NCI-H1048 (cell line): ENCODE measurements around the gene SMPD3.
"Not testable (repeated sequence)": the region's sequence is repeated elsewhere in the genome, so short reads cannot be mapped to it uniquely, and the experiment has no call there.

Experiments used
- DNase-seq: peaks from one replicate; lab custom pipeline; 2025; lab: John Stamatoyannopoulos, UW

The SMPD3 gene

DNA sequence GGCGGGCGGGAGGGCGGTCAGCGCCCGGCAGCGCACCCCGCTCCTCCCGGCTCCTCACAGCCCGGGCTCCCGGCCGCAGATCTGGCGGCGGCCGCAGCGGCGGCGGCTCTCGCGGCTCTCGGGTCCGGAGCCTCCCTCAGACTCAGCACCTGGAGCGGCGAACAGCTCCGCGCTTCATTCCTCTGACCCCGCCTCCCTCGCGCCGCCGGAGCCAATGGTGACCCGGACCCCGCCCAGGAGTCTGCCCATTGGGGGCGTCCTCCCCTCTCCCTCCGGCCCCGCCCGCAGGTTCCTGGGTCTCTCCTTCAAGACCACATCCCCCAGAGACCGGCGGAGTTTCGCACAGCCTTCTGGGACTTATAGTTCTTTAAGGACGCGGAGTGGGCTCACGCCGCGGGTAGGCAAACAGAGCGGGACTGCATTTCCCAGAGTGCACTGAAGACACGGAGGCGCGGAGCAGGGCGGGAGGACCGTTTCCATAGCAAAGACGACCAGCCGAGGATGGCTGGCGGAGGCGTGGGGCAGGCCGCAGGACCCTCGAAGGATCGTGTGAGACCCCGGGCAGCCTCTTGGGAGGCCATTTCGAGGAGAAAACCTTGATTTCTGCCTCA is at the start of gene SMPD3:
SMPD3 (minus strand) TSS at position 149 of the 611 bp plus-strand sequence. CDS start 76,327 bp downstream, outside the sequence.
- DNase-seq, result peak; percentile 76

DNA sequence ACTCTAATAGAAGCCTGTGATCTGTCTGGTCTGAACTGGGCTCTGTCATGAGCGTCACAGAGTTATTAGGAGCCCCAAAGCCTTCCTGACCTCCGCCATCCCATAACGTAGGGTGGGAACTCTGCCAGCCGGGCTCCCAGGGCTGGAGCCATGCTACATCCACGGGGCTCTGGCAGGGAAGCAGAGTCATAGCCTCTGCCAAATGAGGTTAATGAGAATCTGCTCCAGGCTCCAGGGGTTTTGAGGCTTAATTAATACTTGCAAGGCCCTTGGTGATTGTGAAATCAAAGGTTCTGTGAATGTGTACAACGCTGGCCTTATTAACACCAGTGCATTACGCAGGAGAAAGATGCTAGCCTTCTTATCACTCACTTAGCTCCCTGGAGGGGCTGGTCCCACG is 48.4 kb upstream of the SMPD3 start:
- no peak for DNase-seq

DNA sequence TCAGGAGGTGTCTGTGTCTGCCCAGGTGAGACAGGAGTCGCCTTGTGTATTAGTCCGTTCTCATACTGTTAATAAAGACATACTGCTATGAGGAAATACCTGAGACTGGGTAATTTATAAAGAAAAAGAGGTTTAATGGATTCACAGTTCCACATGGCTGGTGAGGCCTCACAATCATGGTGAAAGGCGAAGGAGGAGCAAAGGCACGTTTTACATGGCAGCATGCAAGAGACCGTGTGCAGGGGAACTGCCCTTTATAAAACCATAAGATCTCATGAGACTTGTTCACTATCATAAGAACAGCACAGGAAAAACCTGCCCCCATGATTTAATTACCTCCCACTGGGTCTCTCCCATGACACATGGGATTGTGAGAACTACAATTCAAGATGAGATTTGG is 46.0 kb upstream of the SMPD3 start:
- not testable (repeated sequence) for DNase-seq

DNA sequence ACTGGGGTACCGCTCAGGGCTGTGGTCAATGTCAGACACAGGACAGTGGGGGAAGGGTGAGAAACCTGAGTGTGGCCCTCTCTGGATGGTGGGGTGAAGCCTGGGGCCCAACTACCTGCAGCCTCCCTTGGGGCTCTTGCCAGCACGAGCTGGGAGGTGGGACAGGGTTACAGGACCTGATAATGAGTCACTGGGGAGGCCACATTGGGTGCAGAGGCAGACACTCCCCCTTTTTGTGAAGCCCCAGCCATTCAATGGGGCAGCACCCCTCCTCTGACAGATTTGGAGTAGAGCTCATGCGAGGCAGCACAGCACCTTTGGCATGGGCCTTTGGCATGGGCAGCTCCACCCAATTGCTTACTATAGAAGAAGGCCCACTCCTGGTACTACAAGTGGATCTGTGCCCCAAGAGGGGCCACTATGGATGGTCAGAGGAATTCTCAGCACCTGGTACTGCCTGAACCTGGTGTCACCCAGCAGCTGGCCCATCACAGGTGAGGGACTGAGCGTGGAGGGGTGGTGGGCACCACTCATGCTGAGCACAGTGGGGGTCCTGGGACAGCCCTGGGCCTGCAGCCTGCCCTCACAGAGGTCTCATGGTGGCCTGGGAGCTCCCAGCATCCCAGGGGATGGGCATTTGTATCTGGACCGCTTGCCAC is 45.2 kb upstream of the SMPD3 start:
- DNase-seq, result no peak

DNA sequence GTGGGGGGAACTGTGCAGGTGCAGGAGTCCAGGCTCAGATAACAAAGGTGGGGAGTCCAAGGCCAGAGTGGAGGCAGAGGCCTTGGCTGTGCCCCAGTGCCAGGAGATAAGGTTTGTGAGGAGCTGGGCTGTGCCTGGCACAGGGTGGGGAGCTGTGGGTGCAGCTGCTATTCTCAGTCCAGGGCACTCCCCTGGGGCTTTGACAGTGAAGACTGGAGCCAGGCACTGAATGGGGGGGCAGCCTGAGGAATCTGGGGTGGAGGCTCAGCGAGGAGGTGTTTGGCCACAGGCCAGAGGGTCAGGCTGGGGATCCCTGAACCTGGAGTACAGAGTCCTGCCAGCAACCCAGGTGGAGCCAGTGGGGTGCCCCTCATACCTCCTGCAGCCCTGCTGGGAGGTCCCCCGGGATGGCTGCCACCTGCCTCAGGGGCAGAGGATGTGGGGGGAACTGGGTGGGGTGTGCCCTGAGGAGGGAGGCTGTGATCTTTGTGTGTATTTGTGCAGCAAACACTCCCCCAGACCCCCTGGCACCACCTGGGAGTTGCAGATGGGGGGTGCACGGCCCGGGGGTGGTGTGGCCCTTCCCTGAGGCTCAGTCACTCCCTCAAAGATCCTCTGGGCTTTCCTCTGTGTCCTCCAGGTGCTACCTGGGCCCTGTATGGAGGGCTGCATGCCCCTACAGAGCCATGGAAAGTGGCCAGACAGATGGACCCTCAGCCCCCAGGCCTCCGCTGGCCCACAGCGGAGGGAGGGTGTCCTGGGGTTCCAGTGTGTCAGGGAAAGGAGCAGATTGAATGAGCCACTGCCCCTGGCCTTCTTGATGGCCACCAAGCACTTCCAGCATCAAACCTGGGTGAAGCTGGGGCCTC is 44.5 kb upstream of the SMPD3 start:
- DNase-seq, result no peak

DNA sequence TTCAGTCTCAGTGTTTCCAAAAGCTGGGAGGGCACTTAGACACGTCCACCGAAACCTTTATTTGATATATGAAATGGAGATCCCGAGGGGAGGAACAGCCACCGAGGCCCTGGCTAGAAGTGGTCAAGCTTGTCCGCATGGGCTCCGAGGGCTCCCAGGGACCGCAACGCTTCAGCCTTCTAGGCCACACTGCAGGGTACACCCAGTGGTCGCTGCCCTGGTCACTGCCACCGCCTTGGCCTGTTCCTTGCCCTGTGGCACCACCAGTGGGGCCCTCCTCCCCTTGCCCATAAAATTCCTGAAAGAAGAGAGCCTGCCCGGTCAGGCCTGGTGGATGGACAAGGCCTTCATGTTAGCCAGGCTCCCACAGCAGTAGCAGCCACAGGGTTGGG is 43.8 kb upstream of the SMPD3 start:
- no peak for DNase-seq

DNA sequence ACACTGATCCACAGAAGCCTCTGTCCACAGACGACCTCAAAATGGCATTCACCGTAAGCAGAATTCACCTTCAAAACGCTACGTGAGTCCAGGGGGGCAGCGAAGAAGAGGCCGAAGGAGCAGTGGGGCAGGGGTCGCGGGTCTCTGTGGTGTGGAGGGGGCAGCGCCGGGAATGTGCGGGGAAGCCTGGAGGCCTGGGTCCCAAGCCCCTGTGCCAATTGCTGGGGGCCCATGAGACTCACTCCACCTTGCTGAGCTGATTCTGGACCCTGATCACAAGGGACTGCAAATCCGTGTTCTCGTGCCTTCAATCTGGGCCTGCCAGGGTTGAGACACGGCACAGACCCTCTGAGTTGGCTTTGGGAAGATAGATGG is 43.3 kb upstream of the SMPD3 start:
- DNase-seq, result no peak

DNA sequence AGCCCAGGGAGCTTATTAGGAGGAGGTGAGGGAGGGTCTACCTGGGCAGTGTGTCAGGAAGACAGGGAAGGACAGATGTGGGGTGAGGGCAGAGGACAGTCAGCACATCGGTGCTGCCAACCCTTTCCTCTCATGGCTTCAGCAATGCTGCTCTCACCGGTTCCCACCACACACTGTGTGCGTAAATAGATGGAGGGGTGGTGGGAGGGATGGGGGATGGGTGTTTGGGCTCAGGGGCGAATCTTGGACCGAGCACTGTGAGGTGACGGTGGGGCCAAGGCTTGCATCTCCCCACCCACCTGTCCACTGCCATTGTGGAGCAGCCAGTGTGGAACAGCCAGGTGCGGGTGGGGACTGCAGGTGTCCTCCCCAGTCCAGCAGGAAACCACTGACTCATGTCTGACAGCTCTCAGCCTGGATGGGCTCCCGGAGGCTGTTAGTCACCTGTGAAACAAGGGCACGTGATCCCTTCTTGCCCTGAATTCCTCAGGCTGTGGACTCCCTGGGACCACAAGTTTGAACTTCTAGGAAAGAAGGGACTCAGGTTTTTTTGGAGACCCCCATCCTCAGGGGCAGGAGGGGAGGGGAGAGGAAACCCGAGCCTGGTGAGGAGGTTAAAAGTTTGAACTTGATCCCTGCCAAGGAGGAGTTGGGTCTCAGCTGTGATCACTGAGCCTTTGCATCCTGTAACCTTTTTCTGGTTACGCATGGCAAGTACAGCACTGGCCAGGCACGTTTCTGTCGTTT is 42.7 kb upstream of the SMPD3 start:
- no peak for DNase-seq

DNA sequence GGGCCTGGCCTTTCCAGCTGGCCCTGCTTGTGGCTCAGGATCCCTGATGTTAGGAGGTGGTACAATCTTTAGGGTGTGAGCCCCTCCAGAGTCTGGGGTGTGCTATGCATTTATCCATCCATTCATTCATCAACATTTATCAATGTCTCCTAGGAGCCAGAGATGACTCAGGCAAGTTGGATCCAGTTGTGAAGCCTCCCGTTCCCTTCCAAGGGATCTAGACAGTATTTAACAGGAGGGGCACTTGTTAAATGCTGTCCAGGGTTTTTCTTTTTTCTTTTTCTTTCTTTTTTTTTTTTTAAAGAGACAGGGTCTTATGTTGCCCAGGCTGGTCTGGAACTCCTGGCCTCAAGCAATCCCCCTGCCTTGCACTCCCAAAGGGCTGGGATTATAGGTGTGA is 42.0 kb upstream of the SMPD3 start:
- no peak for DNase-seq

DNA sequence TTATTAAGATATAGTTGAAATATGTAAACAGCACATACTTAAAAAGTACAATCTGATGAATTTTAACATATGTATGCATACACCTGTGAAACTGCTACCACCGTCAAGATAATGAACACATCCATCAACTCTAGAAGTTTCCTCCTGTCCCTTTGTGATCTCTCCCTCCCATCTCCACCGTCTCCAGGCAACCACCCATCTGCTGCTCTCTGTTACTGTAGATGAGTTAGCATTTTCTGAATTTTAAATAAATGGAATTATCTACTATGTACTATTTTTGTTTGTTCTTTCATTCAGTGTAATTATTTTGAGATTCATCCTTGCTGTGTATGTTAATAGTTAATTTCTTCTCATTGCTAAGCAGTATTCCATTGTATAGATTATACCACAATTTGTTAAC is 40.2 kb upstream of the SMPD3 start:
- no peak for DNase-seq

DNA sequence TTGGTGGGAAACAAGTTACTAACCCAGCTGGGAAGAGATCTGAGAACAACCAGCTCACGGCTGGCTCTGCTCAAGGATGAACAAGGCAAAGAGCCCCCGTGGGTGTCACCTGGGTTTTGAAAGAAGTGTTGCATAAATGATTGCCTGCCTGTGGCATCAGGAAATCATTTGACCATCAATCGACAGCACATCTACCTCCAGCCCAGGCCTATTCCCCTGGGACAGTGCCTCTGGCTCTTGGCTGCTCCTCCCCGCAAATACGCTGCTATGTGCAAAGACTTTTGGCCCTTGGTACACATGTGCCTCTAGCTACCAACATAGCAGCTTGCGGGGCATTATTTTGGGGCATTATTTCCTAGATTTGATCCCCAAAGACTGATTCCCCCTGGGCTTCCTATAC is 39.4 kb upstream of the SMPD3 start:
- no peak for DNase-seq

DNA sequence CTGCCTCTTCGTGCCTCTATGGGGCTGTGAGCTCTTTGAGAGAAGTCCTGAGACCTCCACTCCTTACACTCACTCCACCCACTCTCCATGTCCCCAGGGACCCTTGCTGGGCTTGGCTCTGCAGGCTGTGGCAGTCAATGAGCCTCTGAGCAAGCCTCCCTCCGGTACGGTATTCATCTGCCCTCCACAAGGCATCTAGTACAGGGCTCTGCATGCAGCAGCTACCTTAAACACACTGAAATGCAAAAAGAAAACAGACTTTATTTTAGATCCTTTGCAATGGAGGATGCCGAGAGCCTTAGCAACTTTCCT is 38.9 kb upstream of the SMPD3 start:
- DNase-seq, result no peak

DNA sequence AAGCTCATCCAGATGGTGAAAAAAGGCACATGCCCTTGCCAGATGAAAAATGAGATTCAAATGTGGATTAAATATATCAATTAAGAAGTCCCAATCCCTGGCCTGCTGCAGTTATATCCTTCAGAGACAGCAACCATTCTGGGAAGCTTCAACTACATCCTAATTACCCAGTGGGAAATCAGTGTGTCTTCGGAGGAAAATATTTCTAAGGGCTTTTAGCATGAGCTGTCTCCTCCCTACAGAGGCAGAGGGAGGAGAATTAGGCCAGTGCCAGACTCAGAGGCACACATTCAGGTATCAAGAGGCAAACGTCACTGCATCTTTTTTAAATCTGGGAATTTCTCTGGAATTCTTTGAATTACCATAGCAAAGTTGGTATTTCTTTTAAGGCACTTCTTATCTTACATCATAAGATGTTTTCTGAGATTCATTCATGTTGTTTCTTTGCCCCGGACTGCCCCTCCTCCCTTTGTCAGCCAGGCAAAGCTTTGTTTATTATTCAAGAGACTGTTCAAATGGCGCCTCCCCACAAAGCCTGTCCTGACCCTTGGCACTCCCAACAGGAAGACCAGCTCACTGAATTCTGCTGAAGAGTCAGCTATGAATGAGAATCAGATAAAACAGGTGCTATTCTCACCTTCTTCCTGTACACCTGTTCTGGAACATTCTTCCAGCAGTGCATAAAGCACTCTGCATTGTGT is 38.3 kb upstream of the SMPD3 start:
- no peak for DNase-seq

DNA sequence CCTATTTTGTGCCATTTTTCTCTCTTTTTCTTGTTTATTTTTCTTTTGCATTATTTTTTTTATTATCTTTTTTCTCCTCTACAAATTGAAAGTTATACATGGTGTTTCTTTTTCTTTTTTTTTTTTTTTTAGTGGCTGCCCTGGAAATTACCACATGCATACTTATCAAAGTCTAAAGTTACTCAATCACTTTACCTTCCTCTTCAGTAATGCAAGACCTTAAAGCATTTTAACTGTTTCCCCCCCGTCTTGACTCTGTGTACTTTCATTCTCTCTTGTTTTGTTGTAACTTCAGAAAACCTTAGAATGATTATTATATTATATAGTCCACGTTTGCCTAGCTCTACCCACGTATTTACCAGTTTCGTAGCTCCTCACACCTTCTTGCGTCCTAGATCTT is 33.3 kb upstream of the SMPD3 start:
- DNase-seq, result no peak

DNA sequence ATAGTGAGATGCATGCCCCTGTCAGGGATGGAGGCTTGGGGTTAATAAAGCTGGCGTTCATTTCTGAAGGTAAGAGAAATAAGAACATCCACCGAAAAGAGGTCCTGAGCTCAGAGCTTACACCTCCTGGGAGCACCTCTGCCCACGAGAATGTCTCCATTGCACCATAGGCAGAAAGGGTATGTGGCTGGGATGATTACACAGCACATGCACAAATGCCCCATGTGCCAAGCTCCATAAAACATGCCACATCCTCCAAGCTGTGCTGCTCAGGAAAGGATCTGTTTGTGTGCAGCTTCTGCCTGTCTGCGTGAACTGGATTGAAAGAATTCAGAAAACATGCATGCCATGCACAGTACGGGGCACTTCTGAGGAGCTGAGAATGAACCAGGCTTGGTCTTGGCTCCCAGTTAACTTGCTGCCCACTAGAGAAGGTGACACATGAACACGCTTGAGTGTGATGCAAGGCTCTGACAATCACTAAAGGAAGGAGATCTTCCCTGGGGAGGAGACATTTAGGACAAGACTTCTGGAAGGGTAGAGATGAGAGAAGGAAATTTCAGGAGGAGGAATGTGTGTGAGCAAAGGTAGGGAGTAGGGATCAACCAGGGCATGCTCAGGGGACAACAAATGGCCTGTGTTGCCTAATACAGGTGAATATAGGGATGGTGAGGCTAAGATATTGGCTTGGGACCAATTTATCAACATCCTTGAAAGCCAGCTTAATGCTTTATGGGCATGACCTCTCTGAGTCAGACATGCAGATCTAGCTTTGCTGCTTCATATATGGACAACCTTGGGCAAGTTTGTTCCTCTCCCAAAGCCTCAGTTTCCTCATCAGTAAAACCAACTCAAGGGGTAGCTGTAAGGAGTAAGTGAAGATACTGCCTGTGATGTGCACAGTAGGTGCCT is 32.0 kb upstream of the SMPD3 start:
- DNase-seq, result no peak

DNA sequence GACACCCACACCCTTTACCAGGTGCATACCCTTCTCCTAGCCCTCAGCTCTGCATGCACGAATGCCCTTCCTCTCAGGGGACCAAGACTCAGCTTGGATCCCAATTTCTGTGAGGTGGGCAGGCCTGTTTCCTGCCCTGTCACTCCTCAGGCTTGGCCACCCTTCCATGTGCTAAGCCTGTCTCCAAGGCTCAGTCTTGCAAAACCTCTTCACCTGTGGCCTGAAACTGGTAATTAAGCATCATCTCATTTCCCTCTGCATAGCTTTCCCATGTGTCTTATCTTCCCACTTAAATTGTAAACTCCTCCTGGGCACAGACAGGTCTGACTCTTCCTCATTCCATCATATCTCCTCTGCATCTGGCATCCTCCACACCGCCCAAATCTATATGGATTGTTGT is 31.0 kb upstream of the SMPD3 start:
- no peak for DNase-seq

DNA sequence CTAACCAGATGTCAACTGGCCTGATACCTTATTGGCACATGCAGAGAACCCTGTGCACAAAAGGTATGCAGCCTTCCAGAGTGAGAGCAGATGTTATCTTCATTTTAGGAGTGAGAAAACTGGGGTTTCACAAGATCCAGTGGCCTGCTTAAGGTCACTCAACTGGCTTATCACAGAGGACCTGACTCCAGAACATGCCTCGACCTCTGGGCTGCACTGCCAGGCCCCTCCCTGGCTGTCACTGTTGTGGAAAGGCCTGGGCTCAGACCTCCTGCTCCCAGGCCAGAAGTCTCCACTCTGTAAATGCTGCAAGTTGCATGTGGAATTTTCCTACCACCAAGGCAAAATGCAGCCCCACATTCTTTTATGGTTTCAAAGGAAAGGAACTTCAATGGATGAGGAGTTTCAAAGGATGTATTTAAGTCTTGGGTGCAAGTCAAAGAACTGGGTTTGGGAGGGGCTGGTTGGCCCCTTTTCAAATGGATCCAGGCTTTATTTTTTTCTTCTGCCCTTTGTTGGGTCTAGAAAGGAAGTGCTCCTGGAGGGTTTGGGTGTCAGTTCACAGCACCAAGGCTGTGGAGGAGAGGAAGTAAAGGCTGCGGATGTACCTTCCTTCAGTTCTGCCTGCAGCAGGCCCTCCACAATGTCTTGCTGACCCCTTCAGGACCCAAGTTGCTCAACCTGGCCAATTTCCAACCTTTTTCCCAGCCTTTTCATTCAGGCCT is 30.4 kb upstream of the SMPD3 start:
- DNase-seq, result no peak

DNA sequence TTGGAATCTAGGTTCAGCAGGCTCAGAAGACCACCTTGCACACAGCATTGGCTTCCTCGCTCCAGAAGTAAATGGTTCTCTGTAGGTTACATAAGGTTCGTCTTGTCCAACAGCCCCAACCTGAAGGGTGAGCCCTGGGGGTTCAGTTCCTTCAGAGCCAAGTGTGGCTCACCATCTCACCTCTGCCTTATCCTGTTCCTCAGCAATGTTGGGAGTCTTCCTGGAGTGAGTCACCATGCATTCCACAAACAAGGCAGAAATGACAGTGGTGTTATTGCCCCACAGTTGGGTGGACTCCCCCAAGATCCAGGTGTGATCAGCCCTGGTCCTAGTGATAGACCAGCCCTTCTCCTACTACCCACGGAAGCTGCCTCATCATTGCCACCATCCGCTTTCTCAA is 26.8 kb upstream of the SMPD3 start:
- DNase-seq, result no peak

DNA sequence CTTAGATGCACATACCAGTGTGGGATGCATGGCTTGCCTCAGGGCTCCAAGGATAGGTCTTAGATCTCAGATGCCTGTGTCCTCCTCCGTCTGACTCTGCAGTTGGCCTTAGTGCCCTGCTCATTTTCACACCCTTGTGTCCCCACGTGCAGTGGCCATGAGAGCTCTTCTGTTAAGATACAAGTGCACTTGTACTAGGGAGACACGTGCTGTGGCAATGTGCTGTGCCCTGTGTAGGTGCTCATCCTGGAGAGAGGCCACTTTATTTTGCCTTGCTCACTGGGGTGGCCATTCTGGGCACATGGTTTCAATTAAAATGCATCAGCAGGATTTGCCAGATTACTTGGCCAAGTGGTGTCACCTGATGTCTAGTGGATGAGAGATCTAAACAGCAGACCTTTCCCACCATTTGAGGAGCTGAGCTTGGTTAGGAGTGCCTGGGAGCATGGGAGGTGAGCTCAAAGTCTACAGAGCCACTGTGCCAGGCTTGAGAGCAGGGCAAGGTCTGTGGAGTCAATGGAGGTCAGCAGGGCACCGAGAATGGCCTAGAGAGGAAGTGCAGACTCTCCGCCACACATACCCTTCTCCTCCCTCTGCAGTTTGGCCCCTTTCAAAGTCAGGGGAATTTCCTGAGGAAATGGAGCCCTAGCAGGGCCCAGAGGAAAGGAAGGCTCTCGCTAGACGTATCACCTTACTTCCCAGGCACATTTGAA is 25.2 kb upstream of the SMPD3 start:
- DNase-seq, result no peak

DNA sequence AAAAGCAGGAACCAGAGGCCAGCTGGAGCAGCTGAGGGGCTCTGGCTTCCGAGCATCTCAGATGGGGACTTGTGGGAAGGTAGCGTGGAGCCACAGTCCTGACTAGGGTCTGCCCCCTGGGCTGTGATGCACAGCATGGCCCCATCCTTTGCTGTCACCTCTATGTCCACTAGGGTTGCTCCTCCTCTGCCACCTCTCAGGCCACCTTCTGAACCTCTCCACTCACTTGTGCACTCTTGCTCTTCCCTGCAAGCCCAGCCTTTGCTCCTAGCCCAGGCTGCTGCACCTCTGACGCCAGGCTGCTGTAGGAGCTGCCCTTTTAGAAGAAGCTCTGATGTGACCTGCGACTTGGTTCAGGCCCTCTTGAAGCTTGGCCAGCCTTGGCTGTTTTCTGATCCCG is 24.3 kb upstream of the SMPD3 start:
- DNase-seq, result no peak
